ENCODE measurements around the gene DTD1. TPM values are rescaled to one million over a fixed set of nuclear protein-coding genes. Genes with fewer than 3 reads are reported as not detected.

Gene DTD1
- polyA plus RNA-seq, 3 donors from 2014 or later, result 47.4 to 68.3 (median 66.6) TPM

GRCh38 chr20:18653736-18654447 lies 66.0 kb downstream of the DTD1 start:
- Mint-ChIP-seq H3K36me3 (peaks cover 0 to 3% (median 0%) of the 10 kb centered on the region in 3 donors), H3K27me3 (ENCODE audit: low read depth in 3 of 3) (peaks cover 0 to 3% (median 0%) of the 10 kb centered on the region in 3 donors), H3K9me3 (no peaks in the 10 kb centered on the region), H3K4me1 (peaks cover 6 to 14% of the 10 kb centered on the region in 2 donors), H3K4me3 (no peak overlapping the region), H3K27ac (no peak overlapping the region)
- DNase-seq, result no peak

- H3K27me3 Mint-ChIP-seq (ENCODE audit: low read depth in 3 of 3), result peaks cover 0 to 2% (median 0%) of the 10 kb centered on the region in 3 donors
- H3K9me3 Mint-ChIP-seq, result no peaks in the 10 kb centered on the region
- H3K4me1 Mint-ChIP-seq, result peaks cover 6 to 15% of the 10 kb centered on the region in 2 donors
- H3K36me3 Mint-ChIP-seq, result peaks cover 0 to 3% (median 1%) of the 10 kb centered on the region in 3 donors
- no peak overlapping the region for H3K27ac Mint-ChIP-seq
- no peak overlapping the region for H3K4me3 Mint-ChIP-seq
- DNase-seq, result no peak
These were observed 66.6 kb downstream of the DTD1 start for GRCh38 chr20:18654448-18654773.

- H3K27me3 Mint-ChIP-seq (ENCODE audit: low read depth in 3 of 3), result no peaks in the 10 kb centered on the region
- H3K4me3 Mint-ChIP-seq, result no peak overlapping the region
- peaks cover 0 to 5% of the 10 kb centered on the region in 2 donors for H3K4me1 Mint-ChIP-seq
- peaks cover 0 to 5% (median 0%) of the 10 kb centered on the region in 3 donors for H3K36me3 Mint-ChIP-seq
- H3K9me3 Mint-ChIP-seq, result no peaks in the 10 kb centered on the region
- DNase-seq, result no peak
- H3K27ac Mint-ChIP-seq, result no peak overlapping the region
These were observed 69.7 kb downstream of the DTD1 start for GRCh38 chr20:18657575-18657974.

GRCh38 chr20:18662279-18663040 lies 74.6 kb downstream of the DTD1 start:
- Mint-ChIP-seq H3K27me3 (ENCODE audit: low read depth in 3 of 3) (no peaks in the 10 kb centered on the region), H3K36me3 (peaks cover 0 to 5% (median 0%) of the 10 kb centered on the region in 3 donors), H3K9me3 (no peaks in the 10 kb centered on the region), H3K4me1 (peaks cover 0 to 4% of the 10 kb centered on the region in 2 donors), H3K4me3 (no peak overlapping the region), H3K27ac (no peak overlapping the region)
- DNase-seq, result no peak

GRCh38 chr20:18663932-18664331 lies 76.1 kb downstream of the DTD1 start:
- H3K27me3 Mint-ChIP-seq (ENCODE audit: low read depth in 3 of 3), result peaks cover 0 to 2% (median 0%) of the 10 kb centered on the region in 3 donors
- H3K4me1 Mint-ChIP-seq, result peaks cover 0 to 2% of the 10 kb centered on the region in 2 donors
- no peak overlapping the region for H3K27ac Mint-ChIP-seq
- H3K9me3 Mint-ChIP-seq, result no peaks in the 10 kb centered on the region
- H3K36me3 Mint-ChIP-seq, result peaks cover 0 to 5% (median 3%) of the 10 kb centered on the region in 3 donors
- no peak overlapping the region for H3K4me3 Mint-ChIP-seq
- no peak for DNase-seq

GRCh38 chr20:18665135-18665534 lies 77.3 kb downstream of the DTD1 start:
- DNase-seq, result no peak
- H3K4me1 Mint-ChIP-seq, result no peaks in the 10 kb centered on the region
- no peaks in the 10 kb centered on the region for H3K9me3 Mint-ChIP-seq
- H3K4me3 Mint-ChIP-seq, result no peak overlapping the region
- peaks cover 0 to 3% (median 0%) of the 10 kb centered on the region in 3 donors for H3K36me3 Mint-ChIP-seq
- peaks cover 0 to 2% (median 0%) of the 10 kb centered on the region in 3 donors for H3K27me3 Mint-ChIP-seq (ENCODE audit: low read depth in 3 of 3)
- no peak overlapping the region for H3K27ac Mint-ChIP-seq

GRCh38 chr20:18666803-18667415 lies 79.1 kb downstream of the DTD1 start:
- H3K27ac Mint-ChIP-seq, result peak overlapping the region in 2 of 6 donors; percentile 13 to 26
- H3K36me3 Mint-ChIP-seq, result peaks cover 3 to 6% (median 4%) of the 10 kb centered on the region in 3 donors
- H3K9me3 Mint-ChIP-seq, result no peaks in the 10 kb centered on the region
- H3K4me3 Mint-ChIP-seq, result no peak overlapping the region
- peaks cover 0 to 2% (median 0%) of the 10 kb centered on the region in 3 donors for H3K27me3 Mint-ChIP-seq (ENCODE audit: low read depth in 3 of 3)
- H3K4me1 Mint-ChIP-seq, result no peaks in the 10 kb centered on the region
- no peak for DNase-seq

GRCh38 chr20:18669241-18670019 lies 81.6 kb downstream of the DTD1 start:
- Mint-ChIP-seq H3K36me3 (peaks cover 3 to 6% (median 4%) of the 10 kb centered on the region in 3 donors), H3K27ac (peak overlapping the region in 1 of 6 donors; percentile 36)

GRCh38 chr20:18671203-18671710 lies 83.4 kb downstream of the DTD1 start:
- Mint-ChIP-seq H3K27ac (peak overlapping the region in 3 of 6 donors; percentile 18 to 58 (median 19)), H3K4me1 (no peaks in the 10 kb centered on the region), H3K36me3 (peaks cover 3 to 6% (median 4%) of the 10 kb centered on the region in 3 donors), H3K4me3 (no peak overlapping the region), H3K27me3 (ENCODE audit: low read depth in 3 of 3) (peaks cover 0 to 2% (median 0%) of the 10 kb centered on the region in 3 donors), H3K9me3 (no peaks in the 10 kb centered on the region)
- DNase-seq, result no peak

More at GRCh38 chr20:18669241-18670019, 81.6 kb downstream of the DTD1 start:
- no peak for DNase-seq
- Mint-ChIP-seq H3K4me3 (no peak overlapping the region), H3K27me3 (ENCODE audit: low read depth in 3 of 3) (peaks cover 0 to 2% (median 0%) of the 10 kb centered on the region in 3 donors), H3K4me1 (no peaks in the 10 kb centered on the region), H3K9me3 (no peaks in the 10 kb centered on the region)

- Mint-ChIP-seq H3K27ac (peak overlapping the region in 1 of 6 donors; percentile 53), H3K4me1 (peaks cover 0 to 4% of the 10 kb centered on the region in 2 donors), H3K9me3 (no peaks in the 10 kb centered on the region), H3K36me3 (peaks cover under 1 to 6% (median 4%) of the 10 kb centered on the region in 3 donors), H3K4me3 (no peak overlapping the region), H3K27me3 (ENCODE audit: low read depth in 3 of 3) (no peaks in the 10 kb centered on the region)
- no peak for DNase-seq
These were observed 85.0 kb downstream of the DTD1 start for GRCh38 chr20:18672834-18673233.

- DNase-seq, result no peak
- Mint-ChIP-seq H3K27me3 (ENCODE audit: low read depth in 3 of 3) (no peaks in the 10 kb centered on the region), H3K9me3 (no peaks in the 10 kb centered on the region), H3K4me1 (peaks cover 8 to 11% of the 10 kb centered on the region in 2 donors), H3K36me3 (no peaks in the 10 kb centered on the region), H3K27ac (no peak overlapping the region), H3K4me3 (no peak overlapping the region)
These were observed 88.5 kb downstream of the DTD1 start for GRCh38 chr20:18676396-18676795.

- H3K27me3 Mint-ChIP-seq (ENCODE audit: low read depth in 3 of 3), result no peaks in the 10 kb centered on the region
These were observed 89.3 kb downstream of the DTD1 start for GRCh38 chr20:18677126-18677525.

More at GRCh38 chr20:18677126-18677525, 89.3 kb downstream of the DTD1 start:
- Mint-ChIP-seq H3K4me1 (peaks cover 8 to 11% of the 10 kb centered on the region in 2 donors), H3K36me3 (no peaks in the 10 kb centered on the region), H3K4me3 (no peak overlapping the region), H3K27ac (no peak overlapping the region), H3K9me3 (no peaks in the 10 kb centered on the region)
- DNase-seq, result no peak
